ENCODE results near the gene RAB31.
"Not testable (repeated sequence)": the region's sequence is repeated elsewhere in the genome, so short reads cannot be mapped to it uniquely, and the experiment has no call there.

Gene RAB31

GRCh38 chr18:9762526-9762925 is 54.4 kb downstream of the RAB31 start:
- no peak for DNase-seq

- no peak for DNase-seq
Observed at GRCh38 chr18:9763157-9763556, 55.1 kb downstream of the RAB31 start.

- no peak for DNase-seq
Observed at GRCh38 chr18:9764011-9764481, 55.9 kb downstream of the RAB31 start.

- no peak for DNase-seq
Observed at GRCh38 chr18:9765501-9765900, 57.4 kb downstream of the RAB31 start.

GRCh38 chr18:9766076-9766481 is 58.0 kb downstream of the RAB31 start:
- DNase-seq: no peak

- no peak for DNase-seq
Observed at GRCh38 chr18:9766740-9767139, 58.6 kb downstream of the RAB31 start.

GRCh38 chr18:9768071-9768691 is 60.1 kb downstream of the RAB31 start:
- not testable (repeated sequence) for DNase-seq

GRCh38 chr18:9770111-9770510 is 62.0 kb downstream of the RAB31 start:
- not testable (repeated sequence) for DNase-seq

- peak; percentile 39 for DNase-seq
Observed at GRCh38 chr18:9771261-9771976, 63.3 kb downstream of the RAB31 start.

- no peak for DNase-seq
Observed at GRCh38 chr18:9771977-9772660, 64.0 kb downstream of the RAB31 start.

- DNase-seq: no peak
Observed at GRCh38 chr18:9772847-9773677, 65.0 kb downstream of the RAB31 start.

- DNase-seq: no peak
Observed at GRCh38 chr18:9774150-9774549, 66.0 kb downstream of the RAB31 start.

GRCh38 chr18:9775178-9775577 is 67.1 kb downstream of the RAB31 start:
- no peak for DNase-seq

- DNase-seq: no peak
Observed at GRCh38 chr18:9779630-9780029, 71.5 kb downstream of the RAB31 start.

GRCh38 chr18:9782073-9782857 is 74.2 kb downstream of the RAB31 start:
- DNase-seq: no peak

- no peak for DNase-seq
Observed at GRCh38 chr18:9786631-9787030, 78.5 kb downstream of the RAB31 start.

GRCh38 chr18:9787036-9787435 is 78.9 kb downstream of the RAB31 start:
- no peak for DNase-seq

- DNase-seq: no peak
Observed at GRCh38 chr18:9787712-9788111, 79.6 kb downstream of the RAB31 start.

- DNase-seq: no peak
Observed at GRCh38 chr18:9788140-9788539, 80.0 kb downstream of the RAB31 start.

- DNase-seq: no peak
Observed at GRCh38 chr18:9788860-9789259, 80.8 kb downstream of the RAB31 start.

GRCh38 chr18:9790261-9790660 is 82.2 kb downstream of the RAB31 start:
- DNase-seq: no peak

GRCh38 chr18:9791991-9792390 is 83.9 kb downstream of the RAB31 start:
- no peak for DNase-seq
